Tibial nerve (tissue), 3 donors: Measurements from ENCODE around the gene LTO1.

Experiments
- POLR2A ChIP-seq, 2 donors: fragments of 450-650 bp; IDR thresholded peaks; one replicate each; pipeline ENCODE4 v1.6.1; 2017; ENCODE audit warnings: antibody characterized with exemption in 2 of 2, mild to moderate bottlenecking in 2 of 2, moderate library complexity in 2 of 2
- TF ChIP-seq, protein P1 (sequence below), 5 experiments: fragments of 200-600 bp in 3 of 5; fragments of 450-650 bp in 2 of 5; sonication (generic) in 3 of 5; IDR thresholded peaks; one replicate each; pipeline ENCODE4 v1.5.1; 2016 to 2019; ENCODE audit warnings: antibody characterized with exemption in 5 of 5, mild to moderate bottlenecking in 3 of 5, moderate library complexity in 2 of 5

DNA sequence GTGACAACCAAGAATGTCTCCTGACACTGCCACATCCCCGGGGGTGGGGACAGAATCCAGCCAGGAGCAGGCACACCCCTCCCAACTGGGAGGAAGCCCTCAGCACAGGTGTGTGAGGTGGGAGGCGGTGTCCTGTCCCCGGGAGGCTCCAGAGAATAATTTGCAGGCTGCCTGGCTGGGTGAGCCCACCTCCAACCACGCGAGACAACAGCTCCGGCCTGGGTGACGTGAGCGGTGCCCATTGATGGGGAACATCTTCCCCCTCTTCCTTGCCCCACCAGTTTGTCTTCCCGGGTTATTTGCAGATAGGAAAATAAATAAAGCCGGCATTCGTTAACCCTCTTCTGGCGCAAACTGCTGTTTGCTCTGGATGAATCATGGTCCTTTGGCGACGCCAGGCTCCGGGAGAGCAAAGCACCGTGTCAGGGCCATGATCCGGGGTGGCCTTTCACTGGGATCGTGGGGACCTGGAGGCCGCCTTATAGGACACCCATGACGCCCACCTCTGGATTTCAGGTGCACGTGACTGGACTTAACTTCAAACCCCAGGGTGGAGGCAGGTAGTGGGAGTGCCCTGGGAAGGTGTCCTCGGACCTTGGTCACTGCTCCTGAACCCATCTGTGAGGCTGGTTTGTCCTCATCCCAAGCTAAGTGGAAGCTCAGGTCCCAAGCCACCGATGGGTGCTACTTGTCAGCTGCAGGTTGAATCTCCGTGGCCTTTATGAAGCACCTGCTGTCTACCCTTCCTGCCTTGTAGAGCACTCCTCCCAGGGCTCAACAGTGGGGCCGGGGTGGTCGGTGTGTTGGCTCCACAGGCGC, 20.3 kb downstream of the LTO1 start:
- TF ChIP-seq, protein P1, sequence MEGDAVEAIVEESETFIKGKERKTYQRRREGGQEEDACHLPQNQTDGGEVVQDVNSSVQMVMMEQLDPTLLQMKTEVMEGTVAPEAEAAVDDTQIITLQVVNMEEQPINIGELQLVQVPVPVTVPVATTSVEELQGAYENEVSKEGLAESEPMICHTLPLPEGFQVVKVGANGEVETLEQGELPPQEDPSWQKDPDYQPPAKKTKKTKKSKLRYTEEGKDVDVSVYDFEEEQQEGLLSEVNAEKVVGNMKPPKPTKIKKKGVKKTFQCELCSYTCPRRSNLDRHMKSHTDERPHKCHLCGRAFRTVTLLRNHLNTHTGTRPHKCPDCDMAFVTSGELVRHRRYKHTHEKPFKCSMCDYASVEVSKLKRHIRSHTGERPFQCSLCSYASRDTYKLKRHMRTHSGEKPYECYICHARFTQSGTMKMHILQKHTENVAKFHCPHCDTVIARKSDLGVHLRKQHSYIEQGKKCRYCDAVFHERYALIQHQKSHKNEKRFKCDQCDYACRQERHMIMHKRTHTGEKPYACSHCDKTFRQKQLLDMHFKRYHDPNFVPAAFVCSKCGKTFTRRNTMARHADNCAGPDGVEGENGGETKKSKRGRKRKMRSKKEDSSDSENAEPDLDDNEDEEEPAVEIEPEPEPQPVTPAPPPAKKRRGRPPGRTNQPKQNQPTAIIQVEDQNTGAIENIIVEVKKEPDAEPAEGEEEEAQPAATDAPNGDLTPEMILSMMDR (IDR thresholded peaks at IDR 0.05), result no peak
- no peak for TF ChIP-seq POLR2A (IDR thresholded peaks at IDR 0.05)
